Measurements from ENCODE around the gene ALS2. TPM values are rescaled to one million over a fixed set of nuclear protein-coding genes. Genes with fewer than 3 reads are reported as not detected.

The ALS2 gene
- total RNA-seq, 1 donor from 2014 or later: 36.4 TPM

GRCh38 chr2:201669865-201670264 lies 110.9 kb downstream of the ALS2 start:
- H3K36me3 Mint-ChIP-seq: no peaks in the 10 kb centered on the region
- H3K4me1 Mint-ChIP-seq (ENCODE audit: unreplicated experiment): no peaks in the 10 kb centered on the region
- H3K27ac Mint-ChIP-seq: no peak overlapping the region
- TF ChIP-seq CTCF (conservative IDR thresholded peaks at IDR 0.05): no peak
- no peak for DNase-seq (ENCODE audit: extremely low spot score, unreplicated experiment)
- no peaks in the 10 kb centered on the region for H3K9me3 Mint-ChIP-seq
- peaks cover 7% of the 10 kb centered on the region for H3K27me3 Mint-ChIP-seq
- no peak overlapping the region for H3K4me3 Mint-ChIP-seq

DNA sequence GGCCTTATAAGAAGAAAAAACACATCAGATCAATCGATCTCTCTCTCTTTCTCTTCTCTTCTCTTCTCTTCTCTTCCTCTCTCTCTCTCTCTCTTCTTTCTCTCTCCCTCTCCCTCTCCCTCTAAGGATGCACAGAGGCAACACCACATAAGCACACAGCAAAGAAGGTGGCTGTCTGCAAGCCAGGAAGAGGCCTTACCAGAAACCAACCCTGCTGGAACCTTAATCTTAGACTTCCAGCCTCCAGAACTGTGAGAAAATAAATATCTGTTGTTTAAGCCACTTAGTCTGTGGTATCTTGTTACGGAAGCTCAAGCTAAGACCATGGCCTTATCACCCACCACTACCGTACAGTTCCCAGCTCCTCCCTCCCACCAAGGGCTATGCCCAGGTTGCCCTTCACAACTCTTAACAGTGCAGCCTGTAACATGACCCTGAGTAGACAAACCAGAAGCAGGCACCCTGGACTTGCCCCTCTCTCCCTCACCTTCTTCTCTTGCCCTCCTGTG lies 112.3 kb downstream of the ALS2 start:
- no peaks in the 10 kb centered on the region for H3K36me3 Mint-ChIP-seq
- H3K27me3 Mint-ChIP-seq: peaks cover 7% of the 10 kb centered on the region
- DNase-seq (ENCODE audit: extremely low spot score, unreplicated experiment): no peak
- H3K4me3 Mint-ChIP-seq: no peak overlapping the region
- H3K9me3 Mint-ChIP-seq: no peaks in the 10 kb centered on the region
- TF ChIP-seq CTCF (conservative IDR thresholded peaks at IDR 0.05): no peak
- H3K27ac Mint-ChIP-seq: no peak overlapping the region
- H3K4me1 Mint-ChIP-seq (ENCODE audit: unreplicated experiment): no peaks in the 10 kb centered on the region

DNA sequence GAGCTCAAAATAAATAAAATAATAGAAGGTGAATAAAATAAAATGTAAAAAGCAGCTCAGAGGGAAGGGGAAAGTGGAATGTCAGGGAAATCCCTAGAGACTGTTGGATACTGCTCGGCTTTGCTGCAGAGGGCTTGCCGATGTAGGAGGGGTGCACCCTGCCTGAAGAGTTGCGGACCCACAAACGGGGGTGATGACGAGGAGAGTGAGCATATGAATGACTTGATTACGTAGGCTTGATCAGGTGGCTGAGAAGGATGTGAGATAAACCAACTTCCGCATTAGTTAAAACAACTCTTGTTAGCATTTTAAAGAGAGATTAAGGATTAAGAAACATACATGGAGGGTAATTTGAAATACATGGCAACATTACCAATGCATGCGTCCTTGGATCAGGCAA lies 116.4 kb downstream of the ALS2 start:
- no peak for DNase-seq (ENCODE audit: extremely low spot score, unreplicated experiment)
- no peaks in the 10 kb centered on the region for H3K9me3 Mint-ChIP-seq
- H3K4me3 Mint-ChIP-seq: no peak overlapping the region
- TF ChIP-seq CTCF (conservative IDR thresholded peaks at IDR 0.05): no peak
- H3K4me1 Mint-ChIP-seq (ENCODE audit: unreplicated experiment): no peaks in the 10 kb centered on the region
- H3K27ac Mint-ChIP-seq: no peak overlapping the region
- no peaks in the 10 kb centered on the region for H3K36me3 Mint-ChIP-seq
- H3K27me3 Mint-ChIP-seq: no peaks in the 10 kb centered on the region

DNA sequence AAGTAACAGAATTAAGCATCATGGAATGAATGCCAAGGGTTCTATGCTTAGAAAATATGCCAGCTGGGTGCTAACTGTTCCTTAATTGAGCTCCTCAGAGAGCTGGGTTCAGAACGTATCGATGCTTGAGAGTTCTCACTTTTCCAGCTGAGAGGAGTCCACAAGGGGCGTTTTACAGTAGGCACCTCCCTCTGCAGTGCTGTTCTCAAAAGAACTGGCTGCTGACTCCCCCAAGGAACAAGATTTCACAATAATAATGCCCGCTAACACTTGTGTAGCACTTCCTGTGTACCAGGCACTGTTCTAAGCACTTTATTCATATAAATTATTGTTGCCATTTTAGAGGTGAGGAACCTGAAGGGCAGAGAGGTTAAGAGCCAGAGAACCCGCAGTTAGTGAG lies 119.4 kb downstream of the ALS2 start:
- DNase-seq (ENCODE audit: extremely low spot score, unreplicated experiment): no peak
- no peak for TF ChIP-seq CTCF (conservative IDR thresholded peaks at IDR 0.05)
- Mint-ChIP-seq H3K36me3 (no peaks in the 10 kb centered on the region), H3K27ac (no peak overlapping the region), H3K9me3 (no peaks in the 10 kb centered on the region), H3K4me3 (no peak overlapping the region), H3K4me1 (ENCODE audit: unreplicated experiment) (no peaks in the 10 kb centered on the region), H3K27me3 (peaks cover 3% of the 10 kb centered on the region)

GRCh38 chr2:201660293-201660895 lies 120.3 kb downstream of the ALS2 start:
- H3K27ac Mint-ChIP-seq: peak overlapping the region; percentile 44
- H3K4me3 Mint-ChIP-seq: no peak overlapping the region
- H3K27me3 Mint-ChIP-seq: peaks cover 3% of the 10 kb centered on the region
- DNase-seq (ENCODE audit: extremely low spot score, unreplicated experiment): no peak
- H3K4me1 Mint-ChIP-seq (ENCODE audit: unreplicated experiment): no peaks in the 10 kb centered on the region
- TF ChIP-seq CTCF (conservative IDR thresholded peaks at IDR 0.05): no peak
- no peaks in the 10 kb centered on the region for H3K9me3 Mint-ChIP-seq
- H3K36me3 Mint-ChIP-seq: no peaks in the 10 kb centered on the region

Data from type B pancreatic cell (in vitro differentiated cells).